IMR-90 (cell line): ENCODE data around the gene IL20RA. TPM values are rescaled to one million over a fixed set of nuclear protein-coding genes. Genes with fewer than 3 reads are reported as not detected.

Source experiments
- ATAC-seq: fragments of 200-7000 bp; cut with Tn5 transposase; 2 replicates; pipeline ENCODE4 v1.9.1; 2020; ENCODE audit warnings: low read depth, mild to moderate bottlenecking, moderate library complexity
- BruUV-seq: library from RNA; stranded (reverse); fragments of 400-500 nt; replicated peaks from 2 replicates; lab custom pipeline; 2021; lab: Mats Ljungman, UMichigan
- CTCF ChIA-PET: fragments of 300-600 bp; formaldehyde crosslinking; extraction: SDS; loops from one replicate; lab custom pipeline; 2021; ENCODE audit warnings: antibody characterized with exemption; lab: Yijun Ruan, JAX
- POLR2A ChIA-PET: fragments of 300-600 bp; sonication (Branson Sonifier 250); formaldehyde crosslinking; loops from one replicate; lab custom pipeline; 2022; ENCODE audit warnings: antibody characterized with exemption; ENCODE audit not compliant: unreplicated experiment; lab: Charles Lee
- DNase-seq: peaks from one replicate; pipeline ENCODE4 v3.0.0; 2013
- H2AFZ ChIP-seq: replicated peaks from 2 replicates; pipeline ENCODE3; 2013; ENCODE audit warnings: low read length, mild to moderate bottlenecking; ENCODE audit not compliant: poor library complexity
- H2AK5ac ChIP-seq: 2 replicates; pipeline ENCODE4 v1.6.1; 2013; ENCODE audit warnings: low read depth, low read length, inconsistent platforms
- H2AK9ac ChIP-seq: replicated peaks from 2 replicates; pipeline ENCODE3; 2013; ENCODE audit warnings: mild to moderate bottlenecking, low read depth, low read length, moderate library complexity; ENCODE audit not compliant: poor library complexity
- H2BK120ac ChIP-seq: 2 replicates; pipeline ENCODE4 v1.6.1; 2013; ENCODE audit warnings: low read depth, low read length, inconsistent platforms
- H2BK15ac ChIP-seq: 3 replicates; pipeline ENCODE4 v1.6.1; 2013; ENCODE audit warnings: low read depth, low read length, inconsistent platforms
- H2BK20ac ChIP-seq: 2 replicates; pipeline ENCODE4 v1.6.1; 2013; ENCODE audit warnings: low read depth, mild to moderate bottlenecking, inconsistent platforms, low read length, moderate library complexity
- H2BK5ac ChIP-seq: 2 replicates; pipeline ENCODE4 v1.6.1; 2013; ENCODE audit warnings: mild to moderate bottlenecking, low read depth, low read length, inconsistent platforms; ENCODE audit not compliant: poor library complexity, severe bottlenecking
- H3K14ac ChIP-seq: replicated peaks from 2 replicates; pipeline ENCODE4 v1.6.1; 2013; ENCODE audit warnings: low read depth, low read length, inconsistent platforms
- H3K18ac ChIP-seq: 2 replicates; pipeline ENCODE4 v1.6.1; 2013; ENCODE audit warnings: low read depth, low read length, control low read depth
- H3K23ac ChIP-seq: 2 replicates; pipeline ENCODE4 v1.6.1; 2013; ENCODE audit warnings: low read depth, low read length, inconsistent platforms
- H3K27ac ChIP-seq: 2 replicates; pipeline ENCODE4 v1.5.1; 2013; ENCODE audit warnings: mild to moderate bottlenecking, control low read depth, low read length; ENCODE audit not compliant: insufficient read depth
- H3K27me3 ChIP-seq: 2 replicates; pipeline ENCODE4 v1.6.1; 2013; ENCODE audit warnings: low read length; ENCODE audit not compliant: control insufficient read depth, insufficient read depth
- H3K36me3 ChIP-seq: 2 replicates; pipeline ENCODE4 v1.6.1; 2013; ENCODE audit warnings: low read length, mixed read lengths; ENCODE audit not compliant: control insufficient read depth, insufficient read depth
- H3K4ac ChIP-seq: 2 replicates; pipeline ENCODE4 v1.6.1; 2013; ENCODE audit warnings: low read depth, low read length, inconsistent platforms
- H3K4me1 ChIP-seq: 2 replicates; pipeline ENCODE4 v1.6.1; 2013; ENCODE audit warnings: low read length, mixed read lengths; ENCODE audit not compliant: control insufficient read depth, insufficient read depth
- H3K4me2 ChIP-seq: 2 replicates; pipeline ENCODE4 v1.6.1; 2013; ENCODE audit warnings: low read depth, mild to moderate bottlenecking, control low read depth, low read length, moderate library complexity
- H3K4me3 ChIP-seq: 2 replicates; pipeline ENCODE4 v1.5.1; 2013; ENCODE audit warnings: low read depth, mild to moderate bottlenecking, control low read depth, low read length, moderate library complexity; ENCODE audit not compliant: insufficient read depth
- H3K56ac ChIP-seq: 2 replicates; pipeline ENCODE4 v1.6.1; 2013; ENCODE audit warnings: low read length, inconsistent platforms; ENCODE audit not compliant: insufficient read depth; ENCODE audit errors: extremely low read depth
- H3K79me1 ChIP-seq, 2 experiments: 2 replicates each; pipeline ENCODE4 v1.6.1; 2013; ENCODE audit warnings: low read length in 2 of 2, inconsistent platforms in 1 of 2, low read depth in 1 of 2
- H3K9ac ChIP-seq: 2 replicates; pipeline ENCODE4 v1.6.1; 2013; ENCODE audit warnings: low read depth, low read length, control low read depth
- H3K9me1 ChIP-seq: 2 replicates; pipeline ENCODE4 v1.6.1; 2013; ENCODE audit warnings: low read length, inconsistent platforms; ENCODE audit not compliant: insufficient read depth
- H3K9me3 ChIP-seq: 2 replicates; pipeline ENCODE4 v1.6.1; 2013; ENCODE audit warnings: low read length; ENCODE audit not compliant: control insufficient read depth, insufficient read depth
- H4K20me1 ChIP-seq: 2 replicates; pipeline ENCODE4 v1.6.1; 2013; ENCODE audit warnings: low read length, inconsistent platforms; ENCODE audit not compliant: insufficient read depth
- H4K5ac ChIP-seq: 2 replicates; pipeline ENCODE4 v1.6.1; 2013; ENCODE audit warnings: mild to moderate bottlenecking, low read depth, low read length, control low read depth
- H4K8ac ChIP-seq, 2 experiments: 2 replicates each; pipeline ENCODE4 v1.6.1; 2013; ENCODE audit warnings: low read depth in 2 of 2, low read length in 2 of 2, control low read depth in 1 of 2, inconsistent platforms in 1 of 2
- H4K91ac ChIP-seq: 2 replicates; pipeline ENCODE4 v1.6.1; 2013; ENCODE audit warnings: low read depth, low read length, inconsistent platforms; ENCODE audit not compliant: insufficient read depth
- BHLHE40 ChIP-seq: fragments of 150-350 bp; IDR thresholded peaks from 2 replicates; pipeline ENCODE4 v1.6.1; 2016; ENCODE audit warnings: mild to moderate bottlenecking, low read depth, low read length
- FOS ChIP-seq: fragments of 150-350 bp; IDR thresholded peaks from 2 replicates; pipeline ENCODE4 v1.6.1; 2016; ENCODE audit warnings: low read depth, low read length
- POLR2A ChIP-seq: IDR thresholded peaks from 2 replicates; pipeline ENCODE4 v1.6.1; 2012; ENCODE audit warnings: mild to moderate bottlenecking, low read depth, low read length
- SMC3 ChIP-seq: fragments of 150-350 bp; IDR thresholded peaks from 2 replicates; pipeline ENCODE4 v1.6.1; 2016; ENCODE audit warnings: low read depth, mild to moderate bottlenecking, antibody characterized with exemption, low read length, moderate library complexity
- WGBS, 2 experiments: methylation state at CpG; one replicate each; pipeline versions ENCODE4 v1.1.5 to v1.1.7; 2013; ENCODE audit warnings: missing lambda C conversion rate in 2 of 2; ENCODE audit not compliant: insufficient read length in 1 of 2; ENCODE audit errors: extremely low coverage in 2 of 2; 5-methylcytosine and 5-hydroxymethylcytosine counted together
- dilution Hi-C: fragments of 300-500 bp; cut with HindIII; formaldehyde crosslinking; loops from one replicate; pipeline ENCODE4 v1.14.3; 2018; ENCODE audit warnings: low sequenced_read_pairs; ENCODE audit not compliant: unreplicated experiment
- in situ Hi-C: fragments of 300-500 bp; cut with MboI; formaldehyde crosslinking; loops from 3 replicates; pipeline ENCODE4 v1.14.3; 2019; ENCODE audit warnings: low sequenced_read_pairs, inconsistent platforms, mixed read lengths
- intact Hi-C: fragments of 100-400 bp; cut with micrococcal nuclease; formaldehyde crosslinking; loops from 2 replicates; pipeline ENCODE4 v1.10.0; 2022
- polyA plus RNA-seq, 3 experiments: library from polyadenylated mRNA; depleted of rRNA; stranded (reverse); fragments of >200 nt; gene quantifications; 2 replicates each; pipeline ENCODE4 v1.2.3, GENCODE V29; 2012; ENCODE audit warnings: low replicate concordance in 1 of 3
- total RNA-seq: library from RNA; depleted of rRNA; stranded (reverse); fragments of >200 nt; gene quantifications from 2 replicates; pipeline ENCODE4 v1.2.3, GENCODE V29; 2012
- TF ChIP-seq, protein P1 (sequence below): fragments of 150-350 bp; IDR thresholded peaks from 2 replicates; pipeline ENCODE4 v1.6.1; 2016; ENCODE audit warnings: low read depth, mild to moderate bottlenecking, low read length, moderate library complexity, borderline replicate concordance
- TF ChIP-seq, protein P2 (sequence below): fragments of 150-350 bp; IDR thresholded peaks from 2 replicates; pipeline ENCODE4 v1.6.1; 2017; ENCODE audit warnings: mild to moderate bottlenecking, antibody characterized with exemption, low read length, low read depth

IL20RA gene
- total and polyA plus RNA-seq, 2 of the 4 experiments (the other 2 are of a cell fraction): 0.02 TPM; not detected in 1

DNA sequence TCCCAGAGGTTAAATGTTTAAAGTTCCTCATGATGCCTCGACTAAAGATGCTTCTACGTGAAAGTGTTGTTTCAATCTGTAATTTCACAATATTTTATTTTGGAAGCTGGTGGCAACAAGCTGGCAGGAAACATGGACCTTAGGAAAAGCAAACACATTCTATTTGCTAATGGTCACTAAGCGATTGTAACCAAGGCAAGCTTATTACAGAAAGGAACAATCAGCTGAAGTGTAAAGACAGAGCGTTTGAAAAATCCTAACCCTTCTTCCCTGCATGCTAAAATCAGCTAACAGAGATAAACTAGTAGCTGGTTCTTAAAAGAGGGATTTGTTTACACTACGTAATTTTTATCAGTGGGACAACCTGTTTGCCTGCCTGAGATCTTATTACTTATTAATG is 50.0 kb downstream of the IL20RA start:
- in situ Hi-C loops: no loop called here
- H4K5ac ChIP-seq: no peak overlapping the region
- intact Hi-C loops: no loop called here
- H3K4me3 ChIP-seq: no peak overlapping the region
- no peaks in the 10 kb centered on the region for H3K9me3 ChIP-seq
- no peak overlapping the region for H2BK5ac ChIP-seq
- DNase-seq: no peak
- H3K56ac ChIP-seq: no peak overlapping the region
- WGBS, 2 experiments: no CpG with 5 or more reads among the region's 5 CpGs
- H4K8ac ChIP-seq: no peak overlapping the region
- H3K9ac ChIP-seq: no peak overlapping the region
- POLR2A ChIA-PET: no interaction called here
- peaks cover under 1% of the 10 kb centered on the region; the same call in 1 of the 2 replicates for H3K4me1 ChIP-seq
- no peak overlapping the region for H2BK120ac ChIP-seq
- H3K4ac ChIP-seq: no peak overlapping the region
- H2AK5ac ChIP-seq: no peak overlapping the region
- H4K91ac ChIP-seq: no peak overlapping the region
- no peaks in the 10 kb centered on the region for H3K9me1 ChIP-seq
- dilution Hi-C loops: no loop called here
- no peak overlapping the region for H3K4me2 ChIP-seq
- no peak overlapping the region for H3K23ac ChIP-seq
- TF ChIP-seq, protein P1, sequence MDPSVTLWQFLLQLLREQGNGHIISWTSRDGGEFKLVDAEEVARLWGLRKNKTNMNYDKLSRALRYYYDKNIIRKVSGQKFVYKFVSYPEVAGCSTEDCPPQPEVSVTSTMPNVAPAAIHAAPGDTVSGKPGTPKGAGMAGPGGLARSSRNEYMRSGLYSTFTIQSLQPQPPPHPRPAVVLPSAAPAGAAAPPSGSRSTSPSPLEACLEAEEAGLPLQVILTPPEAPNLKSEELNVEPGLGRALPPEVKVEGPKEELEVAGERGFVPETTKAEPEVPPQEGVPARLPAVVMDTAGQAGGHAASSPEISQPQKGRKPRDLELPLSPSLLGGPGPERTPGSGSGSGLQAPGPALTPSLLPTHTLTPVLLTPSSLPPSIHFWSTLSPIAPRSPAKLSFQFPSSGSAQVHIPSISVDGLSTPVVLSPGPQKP: no peak
- TF ChIP-seq, protein P2, sequence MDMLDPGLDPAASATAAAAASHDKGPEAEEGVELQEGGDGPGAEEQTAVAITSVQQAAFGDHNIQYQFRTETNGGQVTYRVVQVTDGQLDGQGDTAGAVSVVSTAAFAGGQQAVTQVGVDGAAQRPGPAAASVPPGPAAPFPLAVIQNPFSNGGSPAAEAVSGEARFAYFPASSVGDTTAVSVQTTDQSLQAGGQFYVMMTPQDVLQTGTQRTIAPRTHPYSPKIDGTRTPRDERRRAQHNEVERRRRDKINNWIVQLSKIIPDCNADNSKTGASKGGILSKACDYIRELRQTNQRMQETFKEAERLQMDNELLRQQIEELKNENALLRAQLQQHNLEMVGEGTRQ: no peak
- TF ChIP-seq POLR2A: no peak
- no peak for TF ChIP-seq SMC3
- TF ChIP-seq BHLHE40: no peak
- TF ChIP-seq FOS: no peak
- CTCF ChIA-PET: no interaction called here
- H3K36me3 ChIP-seq: no peaks in the 10 kb centered on the region
- BruUV-seq: no TSS peak
- H3K14ac ChIP-seq: no peak overlapping the region
- H2AK9ac ChIP-seq: no peak overlapping the region
- no peak overlapping the region for H2BK20ac ChIP-seq
- H3K18ac ChIP-seq: no peak overlapping the region
- H3K27ac ChIP-seq: no peak overlapping the region
- no peak overlapping the region for H2AFZ ChIP-seq
- H3K27me3 ChIP-seq: peaks cover 15% of the 10 kb centered on the region
- H4K20me1 ChIP-seq: no peaks in the 10 kb centered on the region
- H3K79me1 ChIP-seq: no peaks in the 10 kb centered on the region
- no peak for ATAC-seq
- no peak overlapping the region for H2BK15ac ChIP-seq
